Naive thymus-derived CD8-positive, alpha-beta T cell (primary cell): ENCODE data around the gene BROX. TPM values are rescaled to one million over a fixed set of nuclear protein-coding genes. Genes with fewer than 3 reads are reported as not detected.

Source experiments
- ATAC-seq, 2 donors: fragments of 150-1000 bp; cut with Tn5 transposase in 1 of 2; sonication (Bioruptor Pico), chemical (Tn5 transposase) in 1 of 2; 1 replicate in 1 of 2; 2 replicates in 1 of 2; pipeline ENCODE4 v1.10.0; 2021; ENCODE audit warnings: mild to moderate bottlenecking in 2 of 2, moderate library complexity in 2 of 2
- POLR2A ChIA-PET: fragments of 350-600 bp; sonication (Branson Sonifier 250); formaldehyde crosslinking; loops from one replicate; lab custom pipeline; 2021; ENCODE audit warnings: antibody characterized with exemption; lab: Charles Lee
- DNase-seq, 10 donors: peaks; one replicate each; pipeline versions ENCODE4 v3.0.0 to v3.0.0-alpha.2; 2020 to 2022
- H3K27ac Mint-ChIP-seq, 10 donors: one replicate each; pipeline ENCODE4 v1.8.0; 2020 to 2022; ENCODE audit warnings: mild to moderate bottlenecking in 10 of 10, mixed read lengths in 10 of 10, moderate library complexity in 4 of 10, inconsistent platforms in 1 of 10
- H3K27me3 Mint-ChIP-seq, 5 donors: one replicate each; pipeline ENCODE4 v1.8.0; 2021 to 2022; ENCODE audit warnings: mixed read lengths in 5 of 5
- H3K36me3 Mint-ChIP-seq, 3 donors: one replicate each; pipeline ENCODE4 v1.8.0; 2020 to 2022; ENCODE audit warnings: mixed read lengths in 3 of 3, mild to moderate bottlenecking in 2 of 3, inconsistent platforms in 1 of 3
- H3K4me1 Mint-ChIP-seq, 4 donors: one replicate each; pipeline ENCODE4 v1.8.0; 2021 to 2022; ENCODE audit warnings: mixed read lengths in 4 of 4
- H3K4me3 Mint-ChIP-seq, 10 donors: one replicate each; pipeline ENCODE4 v1.8.0; 2020 to 2022; ENCODE audit warnings: mild to moderate bottlenecking in 10 of 10, mixed read lengths in 10 of 10, moderate library complexity in 6 of 10, inconsistent platforms in 1 of 10
- H3K9me3 Mint-ChIP-seq, 9 donors: one replicate each; pipeline ENCODE4 v1.8.0; 2020 to 2022; ENCODE audit warnings: mixed read lengths in 9 of 9, mild to moderate bottlenecking in 3 of 9, inconsistent platforms in 1 of 9, moderate library complexity in 1 of 9
- polyA plus RNA-seq, 3 donors: library from polyadenylated mRNA; unstranded; fragments of 300-500 nt; fragmentation: Illumina TruSeq; gene quantifications; one replicate each; pipeline ENCODE4 v1.2.3, GENCODE V29; 2021
- total RNA-seq, 8 experiments: library from RNA in 2 of 8; stranded (reverse) in 2 of 8; gene quantifications; one replicate each; pipeline ENCODE4 v1.2.3 and lab custom pipeline; 2021 to 2026

The BROX gene
- total and polyA plus RNA-seq, 5 experiments from 2014 or later, result 8.6 to 53.3 (median 10.2) TPM

DNA sequence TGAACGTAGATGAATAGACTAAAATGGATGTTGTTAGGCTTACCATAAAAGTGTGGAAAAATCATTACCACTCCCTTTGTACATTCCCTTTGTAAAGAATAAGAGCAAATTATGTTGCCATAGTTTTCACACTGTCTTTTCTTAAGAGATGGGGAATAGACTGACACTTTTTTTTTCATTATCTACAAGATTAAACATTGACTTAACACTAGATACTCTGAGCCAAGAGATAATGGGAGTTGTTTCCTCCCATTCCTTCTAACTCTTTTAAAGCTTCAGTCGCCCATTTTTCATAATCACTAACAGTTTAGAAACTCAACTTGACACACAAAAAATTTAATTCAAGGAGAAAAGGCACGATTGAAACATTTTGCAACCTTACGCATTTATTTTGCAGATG, 10.2 kb upstream of the BROX start:
- H3K9me3 Mint-ChIP-seq, result peaks cover 0 to 3% (median 0%) of the 10 kb centered on the region in 9 donors
- ATAC-seq (no peak), DNase-seq (no peak)
- peak overlapping the region in 2 of 10 donors; percentile 0 to 84 for H3K27ac Mint-ChIP-seq
- H3K4me1 Mint-ChIP-seq, result peaks cover 11 to 45% (median 40%) of the 10 kb centered on the region in 4 donors
- H3K27me3 Mint-ChIP-seq, result no peaks in the 10 kb centered on the region
- peaks cover 0 to 59% (median 21%) of the 10 kb centered on the region in 3 donors for H3K36me3 Mint-ChIP-seq
- no peak overlapping the region for H3K4me3 Mint-ChIP-seq
- POLR2A ChIA-PET, result no interaction called here

DNA sequence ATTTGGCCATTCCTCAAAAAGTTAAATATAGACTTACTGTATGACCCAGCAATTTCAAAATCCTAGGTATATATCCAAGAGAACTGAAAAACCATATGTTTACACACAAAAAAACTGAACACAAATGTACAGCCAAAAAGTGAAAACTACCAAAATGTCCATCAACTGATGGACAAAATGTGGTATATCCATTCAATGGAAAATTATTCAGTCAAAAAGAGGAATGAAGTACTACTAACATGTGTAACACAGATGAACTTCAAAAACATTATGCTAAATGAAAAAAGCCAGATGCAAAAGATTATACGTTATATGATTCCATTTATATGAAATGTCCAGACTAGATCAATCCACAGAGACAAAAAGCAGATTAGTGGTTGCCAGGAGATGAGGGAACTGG, 8.1 kb upstream of the BROX start:
- Mint-ChIP-seq H3K4me1 (peaks cover 13 to 56% (median 48%) of the 10 kb centered on the region in 4 donors), H3K27me3 (no peaks in the 10 kb centered on the region), H3K9me3 (peaks cover 0 to 3% (median 0%) of the 10 kb centered on the region in 9 donors), H3K36me3 (peaks cover 0 to 63% (median 23%) of the 10 kb centered on the region in 3 donors), H3K27ac (peak overlapping the region in 1 of 10 donors; percentile 35), H3K4me3 (peak overlapping the region in 2 of 10 donors; percentile 37 to 44)
- POLR2A ChIA-PET, result no interaction called here
- ATAC-seq (no peak), DNase-seq (no peak)

DNA sequence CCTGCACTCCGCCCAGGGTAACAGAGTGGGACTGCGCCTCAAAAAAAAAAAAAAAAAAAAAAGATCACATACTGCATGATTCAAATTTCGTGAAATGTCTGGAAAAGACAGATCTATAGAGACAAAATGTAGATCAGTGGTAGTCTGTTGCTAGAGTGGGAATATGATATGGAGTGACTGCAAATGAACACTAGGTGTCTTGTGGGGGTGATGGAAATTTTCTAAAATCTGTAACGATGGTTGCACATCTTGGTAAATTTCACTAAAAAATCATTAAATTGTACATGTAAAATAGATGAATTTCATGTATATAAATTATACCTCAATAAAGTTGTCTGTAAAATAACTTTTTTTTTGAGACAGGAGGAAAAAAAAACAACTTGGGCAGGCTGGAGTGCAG, 5.5 kb upstream of the BROX start:
- no peak for DNase-seq
- Mint-ChIP-seq H3K36me3 (peaks cover 7 to 46% (median 16%) of the 10 kb centered on the region in 3 donors), H3K4me3 (peak overlapping the region in 1 of 10 donors; percentile 22), H3K27me3 (no peaks in the 10 kb centered on the region), H3K27ac (peak overlapping the region in 1 of 10 donors; percentile 21), H3K9me3 (peaks cover 0 to 3% (median 0%) of the 10 kb centered on the region in 9 donors), H3K4me1 (peaks cover 19 to 74% (median 68%) of the 10 kb centered on the region in 4 donors)
- ATAC-seq, result no peak
- POLR2A ChIA-PET, result no interaction called here

DNA sequence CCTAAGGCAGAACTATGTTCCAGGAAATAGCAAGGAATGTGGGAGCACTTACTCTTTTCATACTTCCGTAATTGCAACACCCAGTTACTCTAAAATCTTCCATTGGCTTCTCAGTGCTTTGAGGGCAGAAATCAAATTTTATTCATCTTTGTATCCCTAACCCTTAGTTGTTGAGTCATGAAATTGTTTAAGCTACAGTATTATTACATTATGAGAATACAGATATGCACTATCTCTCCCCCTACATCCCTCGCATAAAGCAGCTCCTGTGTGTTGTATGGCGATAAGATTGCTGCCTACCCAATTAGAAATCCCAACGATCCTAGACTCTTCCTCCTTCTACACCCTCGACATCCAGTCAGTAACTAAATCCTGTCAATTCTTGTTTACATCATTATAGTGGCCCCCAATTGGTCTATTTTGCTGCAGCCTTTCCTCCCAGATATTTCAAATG, 2.6 kb upstream of the BROX start:
- peaks cover 15 to 72% (median 64%) of the 10 kb centered on the region in 4 donors for H3K4me1 Mint-ChIP-seq
- no peaks in the 10 kb centered on the region for H3K9me3 Mint-ChIP-seq
- POLR2A ChIA-PET, result interaction anchor here (1.5 to 1.8 kb wide), 2 partner anchors 29 to 55 kb away, joined by 4 to 5 read pairs; no protein-coding TSS in a partner anchor
- H3K36me3 Mint-ChIP-seq, result peaks cover 4 to 26% (median 8%) of the 10 kb centered on the region in 3 donors
- no peak for ATAC-seq
- no peak for DNase-seq
- no peaks in the 10 kb centered on the region for H3K27me3 Mint-ChIP-seq
- peak overlapping the region in 8 of 10 donors; percentile 54 to 100 (median 97) for H3K4me3 Mint-ChIP-seq
- peak overlapping the region in 6 of 10 donors; percentile 4 to 99 (median 60) for H3K27ac Mint-ChIP-seq

DNA sequence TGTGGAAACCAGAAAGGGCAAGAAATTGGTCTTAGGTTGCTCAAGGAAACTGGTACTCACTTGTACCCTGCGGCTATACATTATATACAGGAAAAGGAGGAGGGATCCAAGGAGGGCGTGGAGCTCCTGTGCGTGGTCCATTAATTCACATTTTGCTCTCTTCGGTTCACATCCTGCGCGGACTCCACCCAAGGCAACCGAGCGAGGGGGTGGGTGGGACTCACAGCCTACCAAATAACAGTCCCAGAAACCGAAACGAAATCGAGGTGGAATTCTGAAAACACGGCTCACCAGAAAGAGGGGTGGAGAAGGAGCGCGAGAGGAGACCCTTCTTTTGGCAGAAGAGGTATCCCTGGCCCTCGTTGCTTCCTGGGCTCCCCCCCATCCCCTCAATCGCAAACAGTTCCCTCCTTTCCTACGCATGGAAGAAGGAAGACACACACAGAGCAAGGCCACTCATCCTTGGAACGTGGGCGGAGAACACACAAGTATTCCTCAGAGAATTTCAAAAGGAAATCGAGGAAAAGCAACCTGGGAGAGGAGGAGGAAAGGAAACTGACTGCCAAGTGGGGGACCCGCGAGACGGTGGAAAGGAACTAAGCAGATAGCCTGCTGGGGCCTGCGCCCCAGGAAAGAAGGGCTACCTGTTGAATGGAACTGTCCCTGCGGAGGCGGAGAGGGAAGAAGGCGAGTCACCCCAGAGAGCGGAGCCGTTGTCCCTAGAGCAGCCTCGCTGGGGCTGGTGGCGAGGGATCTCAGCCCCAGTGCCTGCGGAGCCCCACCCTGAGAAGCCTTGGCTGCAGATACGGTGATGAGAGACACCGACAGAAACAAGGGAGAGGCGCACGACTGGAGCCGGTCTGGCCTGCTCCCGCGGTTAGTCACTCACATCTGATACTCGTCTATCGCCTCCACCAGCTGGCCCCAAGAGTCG, 778 bp upstream of the BROX start:
- no peaks in the 10 kb centered on the region for H3K9me3 Mint-ChIP-seq
- peaks cover 10 to 60% (median 52%) of the 10 kb centered on the region in 4 donors for H3K4me1 Mint-ChIP-seq
- ATAC-seq (peak; percentile 18 to 26), DNase-seq (peak; percentile 37 to 78 (median 52))
- peak overlapping the region; percentile 96 to 100 (median 97) for H3K4me3 Mint-ChIP-seq
- peak overlapping the region; percentile 99 to 100 (median 100) for H3K27ac Mint-ChIP-seq
- H3K27me3 Mint-ChIP-seq, result no peaks in the 10 kb centered on the region
- H3K36me3 Mint-ChIP-seq, result peaks cover 8 to 23% (median 8%) of the 10 kb centered on the region in 3 donors
- POLR2A ChIA-PET, result interaction anchor here (0.8 to 2.3 kb wide), 19 partner anchors 21 to 1134 kb away, joined by 3 to 55 read pairs (median 5); partner anchors contain the start of genes DUSP10, TAF1A and TP53BP2

DNA sequence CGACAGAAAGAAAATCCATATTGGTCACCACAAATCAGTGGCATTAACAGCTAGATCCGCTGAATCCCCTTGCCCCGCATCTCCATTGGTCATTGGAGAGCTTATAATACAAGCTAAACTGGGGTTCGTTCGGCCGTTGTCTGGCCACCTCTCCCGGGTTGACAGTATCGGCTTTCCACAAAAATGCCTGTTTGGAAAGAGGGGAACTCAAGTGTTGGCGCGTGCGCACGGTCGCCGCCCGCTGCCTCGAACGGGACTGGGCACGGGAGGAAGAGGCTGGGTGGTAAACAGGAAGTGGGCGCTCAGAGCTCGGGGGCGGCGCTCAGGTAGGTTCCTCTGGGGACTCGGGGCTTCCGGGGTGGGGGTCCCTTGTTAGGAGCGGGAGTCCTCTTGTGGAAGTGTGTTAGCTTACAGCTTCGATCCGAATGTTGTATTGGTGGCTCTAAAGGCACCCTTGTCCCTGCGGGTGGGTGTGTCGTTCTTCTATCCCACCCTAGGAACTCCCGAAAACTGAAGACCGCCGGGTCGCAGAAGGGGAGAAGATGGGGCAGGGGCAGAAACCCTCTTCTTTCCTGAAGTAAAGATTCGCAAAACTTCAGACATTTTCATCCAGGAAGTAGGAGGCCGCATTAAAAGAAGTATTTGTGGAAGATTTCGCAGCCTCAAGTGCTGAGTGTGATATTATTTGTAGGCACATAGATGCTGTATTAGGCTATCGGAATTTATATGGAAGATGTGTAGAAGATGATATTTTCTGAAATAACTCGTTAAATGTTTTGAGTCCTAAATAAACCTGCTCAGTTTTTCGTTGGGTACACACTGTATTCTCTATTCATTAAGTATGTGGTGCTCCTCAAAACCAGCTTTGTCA, 962 bp downstream of the BROX start:
- H3K36me3 Mint-ChIP-seq, result peaks cover 8 to 26% (median 16%) of the 10 kb centered on the region in 3 donors

DNA sequence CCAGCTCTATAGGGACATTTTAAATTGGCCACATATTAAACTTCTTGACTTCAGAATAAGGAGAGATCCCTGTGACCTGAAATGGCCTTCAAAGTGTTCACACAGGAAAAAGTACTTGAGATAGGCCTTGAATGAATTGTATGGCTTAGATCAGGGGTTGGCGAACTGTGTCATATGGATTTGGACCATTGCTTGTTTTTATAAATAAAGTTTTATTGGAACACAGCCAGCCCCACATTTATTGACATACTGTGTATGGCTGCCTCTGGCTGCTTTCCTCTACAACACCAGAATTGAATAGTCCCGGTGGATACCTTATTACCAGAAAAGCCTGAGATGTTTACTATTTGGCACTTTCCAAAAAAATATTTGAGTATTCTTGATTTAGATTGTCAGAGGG, 4.0 kb downstream of the BROX start:
- peak overlapping the region in 7 of 10 donors; percentile 1 to 87 (median 30) for H3K27ac Mint-ChIP-seq
- DNase-seq (no peak), ATAC-seq (no peak)
- H3K27me3 Mint-ChIP-seq, result no peaks in the 10 kb centered on the region
- POLR2A ChIA-PET, result no interaction called here
- no peaks in the 10 kb centered on the region for H3K9me3 Mint-ChIP-seq
- H3K4me3 Mint-ChIP-seq, result peak overlapping the region in 1 of 10 donors; percentile 4
- peaks cover 10 to 45% (median 34%) of the 10 kb centered on the region in 3 donors for H3K36me3 Mint-ChIP-seq
- peaks cover 4 to 35% (median 33%) of the 10 kb centered on the region in 4 donors for H3K4me1 Mint-ChIP-seq

More for the DNA sequence above, 962 bp downstream of the BROX start:
- H3K27me3 Mint-ChIP-seq, result no peaks in the 10 kb centered on the region
- H3K9me3 Mint-ChIP-seq, result no peaks in the 10 kb centered on the region
- H3K4me3 Mint-ChIP-seq, result peak overlapping the region; percentile 96 to 100 (median 97)
- peak; percentile 90 to 98 (median 94) for DNase-seq
- peak; percentile 78 to 81 for ATAC-seq
- H3K27ac Mint-ChIP-seq, result peak overlapping the region; percentile 99 to 100 (median 100)
- POLR2A ChIA-PET, result interaction anchor here (0.5 to 2.3 kb wide), 26 partner anchors 8 to 1721 kb away, joined by 3 to 55 read pairs (median 5); partner anchors contain the start of genes CAPN2, DUSP10, MIA3 and TAF1A
- peaks cover 8 to 59% (median 54%) of the 10 kb centered on the region in 4 donors for H3K4me1 Mint-ChIP-seq

DNA sequence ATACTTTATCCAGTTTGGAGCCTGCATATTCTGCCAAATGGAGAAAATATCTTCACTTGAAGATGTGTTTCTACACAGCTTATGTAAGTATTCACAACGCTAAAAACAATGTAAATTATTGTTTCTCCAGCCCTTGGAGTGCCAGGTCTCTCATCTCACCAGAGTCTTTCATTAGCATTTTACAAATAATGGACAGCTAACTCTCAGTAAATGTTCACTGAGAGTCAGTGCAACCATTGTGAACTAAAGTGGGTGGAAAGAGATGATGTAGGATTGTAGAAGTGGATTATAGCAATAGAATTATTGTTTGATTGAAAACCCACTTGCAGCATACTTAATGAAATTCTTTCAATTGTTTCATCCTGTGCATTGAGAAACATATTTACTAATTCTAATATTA, 16.4 kb downstream of the BROX start:
- Mint-ChIP-seq H3K4me1 (peaks cover 0 to 25% (median 4%) of the 10 kb centered on the region in 4 donors), H3K36me3 (peaks cover 18 to 93% (median 47%) of the 10 kb centered on the region in 3 donors), H3K9me3 (no peaks in the 10 kb centered on the region), H3K27ac (peak overlapping the region in 2 of 10 donors; percentile 20 to 34), H3K4me3 (no peak overlapping the region), H3K27me3 (no peaks in the 10 kb centered on the region)
- ATAC-seq (no peak), DNase-seq (no peak)
- POLR2A ChIA-PET, result interaction anchor here (0.5 kb wide), 1 partner anchor 1045 kb away, joined by 5 read pairs; no protein-coding TSS in a partner anchor

DNA sequence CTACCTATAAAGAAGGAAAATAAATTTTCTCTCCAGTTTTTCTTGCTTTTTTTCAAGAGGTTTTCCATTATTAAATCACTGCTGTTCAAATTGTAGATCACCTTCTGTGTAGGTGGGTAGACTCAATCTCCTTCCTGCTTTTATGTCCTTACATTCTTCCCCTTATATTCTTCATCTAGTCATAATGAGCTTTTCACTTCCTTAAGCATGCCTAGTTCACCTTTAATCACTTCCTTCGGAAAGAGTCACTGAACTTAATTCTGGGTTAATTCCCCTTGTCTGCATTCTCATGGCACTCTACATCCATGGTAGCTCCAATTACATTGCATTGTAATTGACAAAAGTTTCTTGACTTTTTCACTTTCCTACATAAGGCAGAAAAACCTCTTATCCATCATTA, 18.5 kb downstream of the BROX start:
- POLR2A ChIA-PET, result no interaction called here
- H3K9me3 Mint-ChIP-seq, result no peaks in the 10 kb centered on the region

DNA sequence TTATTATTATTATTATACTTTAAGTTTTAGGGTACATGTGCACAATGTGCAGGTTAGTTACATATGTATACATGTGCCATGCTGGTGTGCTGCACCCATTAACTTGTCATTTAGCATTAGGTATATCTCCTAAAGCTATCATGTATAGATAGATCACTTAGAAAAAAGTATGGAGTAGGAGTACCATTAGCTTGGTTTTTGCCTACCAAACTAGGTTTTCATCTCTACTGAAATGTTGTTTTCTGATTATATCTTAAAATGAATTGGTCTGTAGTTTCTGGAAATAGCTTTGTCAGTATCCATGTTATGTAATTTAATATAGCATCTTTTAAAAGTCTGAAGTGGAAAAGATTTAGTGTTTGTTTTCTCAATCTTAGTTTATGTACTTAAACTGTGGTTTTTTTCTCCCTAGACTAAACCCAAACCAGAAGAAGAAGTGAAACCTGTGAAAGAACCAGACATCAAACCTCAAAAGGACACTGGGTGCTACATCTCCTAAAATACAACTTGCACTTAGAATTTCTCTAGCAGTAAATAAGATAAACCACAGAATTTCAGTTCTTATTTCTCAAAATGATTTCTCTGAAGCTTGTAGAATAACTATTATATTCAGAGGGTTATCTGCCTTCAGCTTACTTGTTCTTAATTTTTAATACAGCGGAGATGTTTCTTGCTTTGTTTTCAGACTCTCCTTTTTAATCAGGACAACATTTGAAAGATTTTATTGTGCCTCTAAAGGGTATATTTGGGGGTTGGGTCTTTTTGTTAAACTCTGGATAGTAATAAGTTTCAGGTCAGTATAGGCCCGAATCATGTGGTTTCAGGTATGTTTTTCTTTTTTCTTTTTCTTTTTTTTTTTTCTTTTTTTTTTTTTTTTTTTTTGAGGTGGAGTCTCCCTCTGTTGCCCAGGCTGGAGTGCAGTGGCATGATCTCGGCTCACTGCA, 20.1 kb downstream of the BROX start:
- H3K9me3 Mint-ChIP-seq, result no peaks in the 10 kb centered on the region
- H3K27ac Mint-ChIP-seq, result peak overlapping the region in 5 of 10 donors; percentile 6 to 88 (median 21)
- no peaks in the 10 kb centered on the region for H3K27me3 Mint-ChIP-seq
- peaks cover 0 to 32% (median 4%) of the 10 kb centered on the region in 4 donors for H3K4me1 Mint-ChIP-seq
- H3K36me3 Mint-ChIP-seq, result peaks cover 12 to 74% (median 33%) of the 10 kb centered on the region in 3 donors
- ATAC-seq, result no peak
- H3K4me3 Mint-ChIP-seq, result peak overlapping the region in 1 of 10 donors; percentile 69
- POLR2A ChIA-PET, result interaction anchor here (1.2 kb wide), 1 partner anchor 113 kb away, joined by 3 read pairs; no protein-coding TSS in a partner anchor
- no peak for DNase-seq

More for the DNA sequence above, 18.5 kb downstream of the BROX start:
- Mint-ChIP-seq H3K4me1 (peaks cover 0 to 30% (median 4%) of the 10 kb centered on the region in 4 donors), H3K27ac (peak overlapping the region in 5 of 10 donors; percentile 1 to 68 (median 41)), H3K4me3 (no peak overlapping the region), H3K27me3 (no peaks in the 10 kb centered on the region), H3K36me3 (peaks cover 14 to 90% (median 36%) of the 10 kb centered on the region in 3 donors)
- no peak for ATAC-seq
- no peak for DNase-seq

DNA sequence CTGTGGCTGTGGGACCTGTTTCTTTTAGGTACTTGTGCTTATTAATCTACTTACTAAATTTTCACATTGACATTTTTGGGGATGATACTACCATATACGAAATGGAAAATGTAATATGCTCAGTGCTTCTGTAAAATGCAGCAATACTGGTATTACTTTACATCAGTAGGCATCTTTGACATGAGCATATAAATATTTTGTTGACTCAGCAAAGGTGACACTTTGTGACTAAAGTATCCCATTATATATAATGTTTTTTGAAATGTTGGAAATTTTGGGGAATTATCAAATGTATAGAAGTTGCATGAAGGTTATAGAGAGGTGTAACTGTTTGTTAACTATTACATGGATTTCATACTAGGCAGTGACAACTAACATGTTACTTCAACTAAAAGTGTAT, 22.4 kb downstream of the BROX start:
- Mint-ChIP-seq H3K4me1 (peaks cover 0 to 29% (median 3%) of the 10 kb centered on the region in 4 donors), H3K9me3 (no peaks in the 10 kb centered on the region), H3K27me3 (no peaks in the 10 kb centered on the region), H3K4me3 (no peak overlapping the region), H3K36me3 (peaks cover 5 to 53% (median 19%) of the 10 kb centered on the region in 3 donors), H3K27ac (peak overlapping the region in 1 of 10 donors; percentile 88)
- POLR2A ChIA-PET, result no interaction called here
- ATAC-seq (no peak), DNase-seq (no peak)
